Measurements from ENCODE around the gene RSRP1. TPM values are rescaled to one million over a fixed set of nuclear protein-coding genes. Genes with fewer than 3 reads are reported as not detected.
A peak's percentile ranks its signal among the peaks of the same experiment; 100 is the strongest.
"Not testable (repeated sequence)": the region's sequence is repeated elsewhere in the genome, so short reads cannot be mapped to it uniquely, and the experiment has no call there.

Gene RSRP1
- total and polyA plus RNA-seq, 5 donors from 2014 or later = 50.9 to 571 (median 64.3) TPM

- H3K9me3 Mint-ChIP-seq = no peaks in the 10 kb centered on the region
- H3K4me1 Mint-ChIP-seq = peaks cover 30 to 64% (median 54%) of the 10 kb centered on the region in 4 donors
- H3K36me3 ChIP-seq (ENCODE audit: control insufficient read depth, insufficient read depth, low read length) = peaks cover 37% of the 10 kb centered on the region
- H3K27ac ChIP-seq (ENCODE audit: insufficient read depth, low read length, poor library complexity, severe bottlenecking) = peak overlapping the region; percentile 87
- peak overlapping the region; percentile 95 to 97 (median 97) for H3K27ac Mint-ChIP-seq
- DNase-seq (peak; percentile 75 to 91 (median 79)), ATAC-seq (ENCODE audit: low read depth in 2 of 2) (peak; percentile 84 to 86)
- H3K4me3 ChIP-seq (ENCODE audit: low read depth, low read length) = peak overlapping the region; percentile 93
- H3K27me3 ChIP-seq (ENCODE audit: control insufficient read depth, insufficient read depth, low read length) = no peaks in the 10 kb centered on the region
- peak overlapping the region; percentile 91 to 98 (median 95) for H3K4me3 Mint-ChIP-seq
- H3K4me1 ChIP-seq (ENCODE audit: control insufficient read depth, insufficient read depth, low read length, poor library complexity, severe bottlenecking) = peaks cover 56% of the 10 kb centered on the region
- H3K36me3 Mint-ChIP-seq = peaks cover 26% of the 10 kb centered on the region
- H3K27me3 Mint-ChIP-seq = peaks cover 4% of the 10 kb centered on the region
- H3K9me3 ChIP-seq (ENCODE audit: control insufficient read depth in 2 of 2, low read length in 2 of 2) = no peaks in the 10 kb centered on the region
These were observed 7.3 kb downstream of the RSRP1 start for GRCh38 chr1:25239681-25240541.

DNA sequence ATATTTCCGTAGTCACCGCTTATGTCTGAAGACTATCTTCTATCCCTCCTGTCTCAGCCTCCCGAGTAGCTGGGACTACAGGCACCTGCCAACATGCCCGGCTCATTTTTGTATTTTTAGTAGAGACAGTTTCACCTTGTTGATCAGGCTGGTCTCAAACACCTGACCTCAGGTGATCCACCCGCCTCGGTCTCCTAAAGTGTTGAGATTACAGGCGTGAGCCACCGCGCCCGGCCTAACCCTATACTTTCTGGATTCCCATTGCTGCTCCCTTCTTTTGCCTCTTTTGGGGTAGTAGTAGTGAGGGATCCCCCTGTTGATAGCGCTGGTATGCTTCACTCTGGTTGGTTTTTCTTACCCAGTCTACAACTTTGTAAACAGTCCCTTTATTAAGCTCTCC is 9.2 kb downstream of the RSRP1 start:
- Mint-ChIP-seq H3K36me3 (peaks cover 19% of the 10 kb centered on the region), H3K27me3 (peaks cover 4% of the 10 kb centered on the region), H3K27ac (no peak overlapping the region), H3K4me3 (peak overlapping the region in 1 of 4 donors; percentile 70), H3K4me1 (peaks cover 24 to 54% (median 40%) of the 10 kb centered on the region in 4 donors), H3K9me3 (no peaks in the 10 kb centered on the region)
- H3K4me1 ChIP-seq (ENCODE audit: control insufficient read depth, insufficient read depth, low read length, poor library complexity, severe bottlenecking) = peaks cover 46% of the 10 kb centered on the region
- DNase-seq = no peak
- no peak overlapping the region for H3K27ac ChIP-seq (ENCODE audit: insufficient read depth, low read length, poor library complexity, severe bottlenecking)
- no peaks in the 10 kb centered on the region for H3K9me3 ChIP-seq (ENCODE audit: control insufficient read depth in 2 of 2, low read length in 2 of 2)
- ATAC-seq (ENCODE audit: low read depth in 2 of 2) = no peak
- no peaks in the 10 kb centered on the region for H3K27me3 ChIP-seq (ENCODE audit: control insufficient read depth, insufficient read depth, low read length)
- H3K4me3 ChIP-seq (ENCODE audit: low read depth, low read length) = no peak overlapping the region
- peaks cover 18% of the 10 kb centered on the region for H3K36me3 ChIP-seq (ENCODE audit: control insufficient read depth, insufficient read depth, low read length)

GRCh38 chr1:25236261-25236660 is 11.0 kb downstream of the RSRP1 start:
- DNase-seq; H3K4me3 ChIP-seq (ENCODE audit: low read depth, low read length); H3K27me3 ChIP-seq (ENCODE audit: control insufficient read depth, insufficient read depth, low read length); ATAC-seq (ENCODE audit: low read depth in 2 of 2); H3K27ac ChIP-seq (ENCODE audit: insufficient read depth, low read length, poor library complexity, severe bottlenecking); H3K36me3 ChIP-seq (ENCODE audit: control insufficient read depth, insufficient read depth, low read length); H3K9me3 Mint-ChIP-seq; H3K27me3 Mint-ChIP-seq; H3K27ac Mint-ChIP-seq; H3K9me3 ChIP-seq (ENCODE audit: control insufficient read depth in 2 of 2, low read length in 2 of 2): not testable (repeated sequence)
- H3K4me1 ChIP-seq (ENCODE audit: control insufficient read depth, insufficient read depth, low read length, poor library complexity, severe bottlenecking) = peaks cover 47% of the 10 kb centered on the region
- peaks cover 10% of the 10 kb centered on the region for H3K36me3 Mint-ChIP-seq
- H3K4me3 Mint-ChIP-seq = peak overlapping the region in 1 of 4 donors; percentile 70
- H3K4me1 Mint-ChIP-seq = peaks cover 23 to 48% (median 34%) of the 10 kb centered on the region in 4 donors

GRCh38 chr1:25235411-25235810 is 11.8 kb downstream of the RSRP1 start:
- not testable (repeated sequence) for H3K9me3 ChIP-seq (ENCODE audit: control insufficient read depth in 2 of 2, low read length in 2 of 2); H3K27ac ChIP-seq (ENCODE audit: insufficient read depth, low read length, poor library complexity, severe bottlenecking); H3K27me3 Mint-ChIP-seq; H3K9me3 Mint-ChIP-seq; H3K36me3 ChIP-seq (ENCODE audit: control insufficient read depth, insufficient read depth, low read length); ATAC-seq (ENCODE audit: low read depth in 2 of 2); H3K27me3 ChIP-seq (ENCODE audit: control insufficient read depth, insufficient read depth, low read length); DNase-seq; H3K4me3 ChIP-seq (ENCODE audit: low read depth, low read length); H3K27ac Mint-ChIP-seq
- H3K4me3 Mint-ChIP-seq = peak overlapping the region in 1 of 4 donors; percentile 61
- peaks cover 10% of the 10 kb centered on the region for H3K36me3 Mint-ChIP-seq
- H3K4me1 ChIP-seq (ENCODE audit: control insufficient read depth, insufficient read depth, low read length, poor library complexity, severe bottlenecking) = peaks cover 46% of the 10 kb centered on the region
- H3K4me1 Mint-ChIP-seq = peaks cover 24 to 52% (median 30%) of the 10 kb centered on the region in 4 donors

DNA sequence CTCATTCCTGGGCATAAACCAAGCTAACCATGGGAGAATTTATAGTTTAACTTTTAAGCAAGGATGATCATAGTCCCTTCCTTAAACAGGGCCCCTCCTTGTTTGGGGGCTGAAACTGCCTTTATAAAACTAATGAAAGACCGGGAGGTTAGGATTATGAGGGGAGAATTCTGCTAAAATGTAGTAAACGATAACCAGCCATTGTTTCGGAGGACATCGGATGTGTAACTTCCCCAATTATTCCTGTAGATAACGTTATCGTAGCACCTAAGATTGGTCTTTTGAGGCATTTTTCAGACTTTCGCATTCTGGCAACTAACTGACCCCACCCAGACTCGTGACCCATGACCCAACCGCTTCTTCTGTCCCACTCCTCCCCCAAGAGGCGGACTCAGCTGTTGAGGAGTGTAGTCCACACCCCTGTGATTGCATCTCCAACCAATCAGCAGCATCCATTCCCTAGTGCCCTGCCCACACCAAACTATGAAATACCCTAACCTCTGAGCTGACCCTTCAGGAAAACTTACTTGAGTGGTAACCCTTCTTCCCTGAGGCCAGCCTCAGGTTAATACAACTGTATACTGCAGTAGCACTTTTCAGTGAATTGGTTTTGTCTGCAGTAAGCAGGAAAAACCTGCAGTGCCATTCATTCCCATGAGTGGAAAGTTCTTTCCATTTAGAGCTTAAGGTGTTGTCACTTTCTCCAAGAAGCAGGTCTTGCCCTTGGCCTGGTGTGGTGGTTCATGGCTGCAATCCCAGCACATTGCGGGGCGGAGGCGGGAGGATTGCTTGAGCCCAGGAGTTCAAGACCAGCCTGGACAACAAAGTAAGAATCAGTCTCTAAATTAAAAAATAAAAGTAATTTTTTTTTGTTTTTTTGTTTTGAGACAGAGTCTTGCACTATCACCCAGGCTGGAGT is 14.1 kb downstream of the RSRP1 start:
- peaks cover 22% of the 10 kb centered on the region for H3K36me3 ChIP-seq (ENCODE audit: control insufficient read depth, insufficient read depth, low read length)
- H3K4me3 Mint-ChIP-seq = no peak overlapping the region
- DNase-seq (peak; percentile 43 to 91 (median 53)), ATAC-seq (ENCODE audit: low read depth in 2 of 2) (peak; percentile 43 to 47)
- peaks cover 18% of the 10 kb centered on the region for H3K36me3 Mint-ChIP-seq
- no peak overlapping the region for H3K27ac Mint-ChIP-seq
- H3K4me1 ChIP-seq (ENCODE audit: control insufficient read depth, insufficient read depth, low read length, poor library complexity, severe bottlenecking) = peaks cover 30% of the 10 kb centered on the region
- peak overlapping the region; percentile 95 for H3K4me3 ChIP-seq (ENCODE audit: low read depth, low read length)
- H3K4me1 Mint-ChIP-seq = peaks cover 15 to 47% (median 27%) of the 10 kb centered on the region in 4 donors
- H3K27ac ChIP-seq (ENCODE audit: insufficient read depth, low read length, poor library complexity, severe bottlenecking) = peak overlapping the region; percentile 94
- H3K27me3 ChIP-seq (ENCODE audit: control insufficient read depth, insufficient read depth, low read length) = no peaks in the 10 kb centered on the region
- H3K27me3 Mint-ChIP-seq = no peaks in the 10 kb centered on the region
- H3K9me3 Mint-ChIP-seq = peaks cover 0 to under 1% (median 0%) of the 10 kb centered on the region in 7 donors
- no peaks in the 10 kb centered on the region for H3K9me3 ChIP-seq (ENCODE audit: control insufficient read depth in 2 of 2, low read length in 2 of 2)

DNA sequence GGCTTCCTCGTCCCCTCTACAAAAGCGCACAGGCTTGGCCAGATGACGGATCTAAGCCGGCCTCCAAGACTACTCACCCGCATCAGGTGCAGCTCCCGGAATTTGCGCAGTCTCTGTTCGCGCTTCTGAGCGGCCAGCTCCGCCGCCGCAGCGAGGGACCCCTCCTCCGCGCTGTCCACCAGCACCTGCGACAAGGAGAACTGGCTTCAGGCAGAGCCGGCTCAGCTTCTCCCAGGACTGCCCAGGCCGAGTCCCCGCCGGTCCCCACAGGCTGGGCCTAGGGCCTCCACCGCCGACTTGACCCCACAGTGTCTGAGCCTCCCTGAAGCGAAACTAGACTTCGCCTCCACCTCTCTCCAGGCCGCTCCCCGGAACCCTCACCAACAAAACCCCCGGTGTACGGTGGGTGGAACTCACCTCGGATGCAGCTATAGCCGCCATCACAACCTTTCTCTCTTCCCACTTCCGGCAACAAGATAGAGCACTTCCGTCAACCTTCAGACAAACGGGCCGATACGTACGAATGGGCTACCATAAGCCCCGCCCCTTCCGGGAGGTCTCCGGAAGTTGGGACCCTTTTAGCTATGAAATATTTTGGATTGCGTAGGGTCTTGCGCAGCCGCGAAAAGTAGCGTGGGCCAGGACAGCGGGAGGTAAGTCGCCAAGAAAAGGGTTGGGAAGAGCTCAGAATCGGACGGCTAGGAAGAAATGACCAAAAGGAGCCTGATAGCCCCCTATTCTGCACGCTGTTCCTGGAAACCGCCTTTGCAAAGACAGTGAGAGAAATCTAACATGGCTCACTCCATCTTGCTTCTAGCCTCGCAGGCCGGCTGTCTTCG is 15.0 kb downstream of the RSRP1 start, which contains the start of gene SYF2:
Gene SYF2 (minus strand): TSS at position 476 of the 839 bp plus-strand sequence. CDS start 35 bp downstream, at position 441.
- ATAC-seq (ENCODE audit: low read depth in 2 of 2) = peak; percentile 91 to 94
- peaks cover 25% of the 10 kb centered on the region for H3K36me3 Mint-ChIP-seq
- H3K27ac Mint-ChIP-seq = no peak within 1 kb of the TSS
- peaks cover 31% of the 10 kb centered on the region for H3K36me3 ChIP-seq (ENCODE audit: control insufficient read depth, insufficient read depth, low read length)
- H3K27me3 ChIP-seq (ENCODE audit: control insufficient read depth, insufficient read depth, low read length) = no peaks in the 10 kb centered on the region
- H3K4me1 ChIP-seq (ENCODE audit: control insufficient read depth, insufficient read depth, low read length, poor library complexity, severe bottlenecking) = peaks cover 30% of the 10 kb centered on the region
- peak; percentile 87 to 96 (median 92) for DNase-seq
- peak within 1 kb of the TSS; percentile 94 for H3K27ac ChIP-seq (ENCODE audit: insufficient read depth, low read length, poor library complexity, severe bottlenecking)
- H3K4me1 Mint-ChIP-seq = peaks cover 7 to 48% (median 27%) of the 10 kb centered on the region in 4 donors
- peaks cover 0 to 2% (median 0%) of the 10 kb centered on the region in 7 donors for H3K9me3 Mint-ChIP-seq
- H3K4me3 ChIP-seq (ENCODE audit: low read depth, low read length) = peak within 1 kb of the TSS; percentile 95
- H3K9me3 ChIP-seq (ENCODE audit: control insufficient read depth in 2 of 2, low read length in 2 of 2) = no peaks in the 10 kb centered on the region
- no peaks in the 10 kb centered on the region for H3K27me3 Mint-ChIP-seq
- H3K4me3 Mint-ChIP-seq = no peak within 1 kb of the TSS

DNA sequence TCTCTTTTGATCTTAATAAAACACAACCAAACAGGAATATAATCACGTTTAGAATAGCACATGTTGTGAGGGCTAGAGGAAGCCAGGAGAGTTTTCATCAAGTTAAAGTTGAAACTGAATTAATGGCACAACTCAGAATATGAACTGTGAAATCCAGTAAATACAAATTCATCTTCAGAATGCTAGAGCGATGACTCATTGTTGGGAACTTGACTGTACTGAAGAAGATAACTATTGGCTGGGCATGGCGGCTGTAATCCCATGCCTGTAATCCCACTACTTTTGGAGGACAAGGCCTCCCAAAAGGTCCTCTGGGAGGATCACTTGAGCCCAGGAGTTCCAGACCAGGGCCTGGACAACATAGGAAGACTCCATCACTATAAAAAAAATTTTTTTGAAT is 23.8 kb downstream of the RSRP1 start:
- Mint-ChIP-seq H3K9me3 (peaks cover 0 to 2% (median 0%) of the 10 kb centered on the region in 7 donors), H3K27me3 (no peaks in the 10 kb centered on the region), H3K4me1 (peaks cover 0 to 18% (median 7%) of the 10 kb centered on the region in 4 donors), H3K36me3 (peaks cover 56% of the 10 kb centered on the region), H3K27ac (no peak overlapping the region), H3K4me3 (peak overlapping the region in 1 of 4 donors; percentile 28)
- Histone ChIP-seq H3K4me3 (ENCODE audit: low read depth, low read length) (no peak overlapping the region), H3K27ac (ENCODE audit: insufficient read depth, low read length, poor library complexity, severe bottlenecking) (no peak overlapping the region), H3K27me3 (ENCODE audit: control insufficient read depth, insufficient read depth, low read length) (no peaks in the 10 kb centered on the region), H3K36me3 (ENCODE audit: control insufficient read depth, insufficient read depth, low read length) (peaks cover 77% of the 10 kb centered on the region), H3K9me3 (ENCODE audit: control insufficient read depth in 2 of 2, low read length in 2 of 2) (no peaks in the 10 kb centered on the region), H3K4me1 (ENCODE audit: control insufficient read depth, insufficient read depth, low read length, poor library complexity, severe bottlenecking) (no peaks in the 10 kb centered on the region)
- no peak for DNase-seq
- no peak for ATAC-seq (ENCODE audit: low read depth in 2 of 2)

Data from CD4-positive, CD25-positive, alpha-beta regulatory T cell (primary cell).